Measurements from ENCODE around the gene STYX.

The STYX gene

DNA sequence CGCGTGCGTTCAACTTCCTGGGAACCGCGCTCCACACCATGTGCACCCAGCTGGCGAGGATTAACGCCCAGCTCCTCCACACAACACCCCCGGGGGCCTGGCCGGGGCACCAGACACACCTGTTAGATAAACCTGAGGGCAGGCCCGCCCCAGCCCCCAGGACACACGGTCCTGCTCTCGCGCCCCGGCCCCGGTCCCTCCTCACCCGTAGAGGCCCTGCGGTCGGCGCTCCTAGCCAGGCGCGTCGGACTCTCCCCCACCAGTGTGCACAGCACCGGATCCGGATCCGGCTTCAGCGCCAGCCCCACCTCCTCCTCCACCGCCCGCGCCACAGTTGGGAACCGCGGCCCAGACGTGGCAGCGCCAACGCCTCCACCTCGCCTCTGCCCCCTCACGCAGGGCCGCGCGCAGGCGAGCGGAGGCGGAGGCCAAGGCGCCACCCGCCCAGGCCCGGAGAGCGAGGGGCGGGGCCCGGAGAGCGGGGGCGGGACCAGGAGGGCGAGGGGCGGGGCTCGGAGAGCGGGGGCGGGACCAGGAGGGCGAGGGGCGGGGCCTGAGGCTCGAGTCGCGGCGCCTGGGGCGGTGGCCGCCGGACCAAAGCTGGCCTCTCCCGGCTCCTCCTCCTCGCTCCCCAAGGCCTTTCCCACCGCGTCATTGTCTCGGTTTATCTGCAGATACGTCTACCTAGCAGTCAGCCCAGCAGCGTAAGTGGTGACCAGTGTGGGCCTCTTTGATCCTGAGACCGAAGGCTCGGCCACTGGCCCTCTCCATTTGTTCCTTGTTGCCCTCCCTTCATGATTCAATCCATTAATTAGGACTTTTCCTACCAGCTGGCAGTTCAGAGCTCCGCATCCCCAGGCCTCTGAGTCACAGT, 61.5 kb downstream of the STYX start, which contains the start of gene GNPNAT1:
TSS of gene GNPNAT1 (minus strand) at position 385 of the 874 bp plus-strand sequence. CDS start 6,957 bp downstream, outside the sequence.
- Histone ChIP-seq H3K79me2 (peaks cover 3% of the 10 kb centered on the region), H2AFZ (peak within 1 kb of the TSS; percentile 99), H3K4me2 (ENCODE audit: low read length) (peak within 1 kb of the TSS; percentile 72), H3K9ac (peak within 1 kb of the TSS; percentile 63), H3K27ac (peak within 1 kb of the TSS; percentile 79), H3K4me1 (peaks cover 3% of the 10 kb centered on the region), H3K9me3 (ENCODE audit: control insufficient read depth, low read length) (no peaks in the 10 kb centered on the region), H3K27me3 (ENCODE audit: control insufficient read depth, insufficient read depth, low read length) (no peaks in the 10 kb centered on the region), H3K4me3 (ENCODE audit: low read depth, low read length) (peak within 1 kb of the TSS; percentile 83), H3K36me3 (ENCODE audit: control insufficient read depth, insufficient read depth, low read length) (no peaks in the 10 kb centered on the region)
- TF ChIP-seq, protein P1, sequence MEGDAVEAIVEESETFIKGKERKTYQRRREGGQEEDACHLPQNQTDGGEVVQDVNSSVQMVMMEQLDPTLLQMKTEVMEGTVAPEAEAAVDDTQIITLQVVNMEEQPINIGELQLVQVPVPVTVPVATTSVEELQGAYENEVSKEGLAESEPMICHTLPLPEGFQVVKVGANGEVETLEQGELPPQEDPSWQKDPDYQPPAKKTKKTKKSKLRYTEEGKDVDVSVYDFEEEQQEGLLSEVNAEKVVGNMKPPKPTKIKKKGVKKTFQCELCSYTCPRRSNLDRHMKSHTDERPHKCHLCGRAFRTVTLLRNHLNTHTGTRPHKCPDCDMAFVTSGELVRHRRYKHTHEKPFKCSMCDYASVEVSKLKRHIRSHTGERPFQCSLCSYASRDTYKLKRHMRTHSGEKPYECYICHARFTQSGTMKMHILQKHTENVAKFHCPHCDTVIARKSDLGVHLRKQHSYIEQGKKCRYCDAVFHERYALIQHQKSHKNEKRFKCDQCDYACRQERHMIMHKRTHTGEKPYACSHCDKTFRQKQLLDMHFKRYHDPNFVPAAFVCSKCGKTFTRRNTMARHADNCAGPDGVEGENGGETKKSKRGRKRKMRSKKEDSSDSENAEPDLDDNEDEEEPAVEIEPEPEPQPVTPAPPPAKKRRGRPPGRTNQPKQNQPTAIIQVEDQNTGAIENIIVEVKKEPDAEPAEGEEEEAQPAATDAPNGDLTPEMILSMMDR (IDR thresholded peaks at IDR 0.05) = no peak

DNA sequence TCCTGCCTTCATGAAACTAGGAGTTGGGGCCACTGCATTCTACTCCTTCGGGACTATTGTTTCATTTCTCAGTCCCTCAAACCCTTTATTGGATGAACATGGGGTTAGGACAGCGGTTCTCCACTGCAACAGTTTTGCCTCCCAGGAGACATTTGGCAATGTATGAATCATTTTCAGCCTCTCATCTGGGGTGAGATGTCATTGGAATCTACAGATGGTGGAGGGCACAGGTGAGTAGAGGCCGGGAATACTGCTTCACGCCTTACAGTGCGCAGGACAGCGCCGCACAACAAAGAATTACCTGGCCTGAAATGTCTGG, 62.1 kb downstream of the STYX start:
- peak overlapping the region; percentile 79 for H3K27ac ChIP-seq
- H3K9ac ChIP-seq = no peak overlapping the region
- peak overlapping the region; percentile 37 for H3K4me3 ChIP-seq (ENCODE audit: low read depth, low read length)
- peak overlapping the region; percentile 36 for H3K4me2 ChIP-seq (ENCODE audit: low read length)
- TF ChIP-seq, protein P1 (IDR thresholded peaks at IDR 0.05) = no peak
- peak overlapping the region; percentile 99 for H2AFZ ChIP-seq
- H3K36me3 ChIP-seq (ENCODE audit: control insufficient read depth, insufficient read depth, low read length) = no peaks in the 10 kb centered on the region
- H3K27me3 ChIP-seq (ENCODE audit: control insufficient read depth, insufficient read depth, low read length) = no peaks in the 10 kb centered on the region
- H3K9me3 ChIP-seq (ENCODE audit: control insufficient read depth, low read length) = no peaks in the 10 kb centered on the region
- H3K79me2 ChIP-seq = peaks cover 3% of the 10 kb centered on the region
- peaks cover 3% of the 10 kb centered on the region for H3K4me1 ChIP-seq

DNA sequence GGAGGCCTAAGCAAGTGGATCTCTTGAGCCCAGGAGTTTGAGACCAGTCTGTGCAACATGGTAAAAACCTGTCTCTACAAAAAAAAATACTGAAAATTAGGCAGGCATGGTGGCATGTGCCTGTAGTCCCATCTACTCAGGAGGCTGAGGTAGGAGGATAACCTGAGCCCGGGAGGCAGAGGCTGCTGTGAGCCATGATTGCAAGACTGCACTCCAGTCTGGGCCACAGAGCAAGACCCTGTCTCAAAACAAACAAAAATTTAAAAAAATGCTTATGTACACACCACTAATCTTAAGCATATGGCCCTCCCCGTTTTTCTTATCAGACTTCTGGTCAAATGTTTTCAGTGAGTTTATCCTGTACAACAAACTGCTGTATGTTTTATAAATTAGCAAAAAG, 63.1 kb downstream of the STYX start:
- Histone ChIP-seq H3K27me3 (ENCODE audit: control insufficient read depth, insufficient read depth, low read length) (no peaks in the 10 kb centered on the region), H3K27ac (no peak overlapping the region), H2AFZ (no peak overlapping the region), H3K9me3 (ENCODE audit: control insufficient read depth, low read length) (no peaks in the 10 kb centered on the region), H3K79me2 (peaks cover 3% of the 10 kb centered on the region), H3K9ac (no peak overlapping the region), H3K4me2 (ENCODE audit: low read length) (no peak overlapping the region), H3K4me3 (ENCODE audit: low read depth, low read length) (no peak overlapping the region), H3K4me1 (peaks cover 3% of the 10 kb centered on the region), H3K36me3 (ENCODE audit: control insufficient read depth, insufficient read depth, low read length) (no peaks in the 10 kb centered on the region)
- TF ChIP-seq, protein P1 (IDR thresholded peaks at IDR 0.05) = no peak

DNA sequence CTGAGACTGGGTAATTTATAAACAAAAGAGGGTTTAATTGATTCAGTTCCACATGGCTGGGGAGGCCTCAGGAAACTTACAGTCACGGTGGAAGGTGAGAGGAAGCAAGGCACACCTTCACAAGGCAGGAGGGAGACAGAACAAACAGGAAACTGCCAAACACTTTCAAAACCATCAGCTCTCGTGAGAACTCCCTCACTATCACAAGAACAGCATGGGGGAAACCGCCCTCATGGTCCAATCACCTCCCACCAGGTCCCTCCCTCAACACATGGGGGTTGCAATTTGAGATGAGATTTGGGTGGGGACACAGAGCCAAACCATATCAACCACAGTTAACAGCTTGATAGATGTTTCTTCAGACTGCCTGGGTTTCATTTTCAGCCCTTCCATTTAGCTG, 67.7 kb downstream of the STYX start:
- no peak overlapping the region for H3K4me2 ChIP-seq (ENCODE audit: low read length)
- no peaks in the 10 kb centered on the region for H3K27me3 ChIP-seq (ENCODE audit: control insufficient read depth, insufficient read depth, low read length)
- no peak overlapping the region for H2AFZ ChIP-seq
- TF ChIP-seq, protein P1 (IDR thresholded peaks at IDR 0.05) = no peak
- H3K9me3 ChIP-seq (ENCODE audit: control insufficient read depth, low read length) = no peaks in the 10 kb centered on the region
- no peaks in the 10 kb centered on the region for H3K36me3 ChIP-seq (ENCODE audit: control insufficient read depth, insufficient read depth, low read length)
- H3K79me2 ChIP-seq = no peaks in the 10 kb centered on the region
- H3K27ac ChIP-seq = no peak overlapping the region
- H3K4me3 ChIP-seq (ENCODE audit: low read depth, low read length) = no peak overlapping the region
- H3K9ac ChIP-seq = no peak overlapping the region
- H3K4me1 ChIP-seq = no peaks in the 10 kb centered on the region

DNA sequence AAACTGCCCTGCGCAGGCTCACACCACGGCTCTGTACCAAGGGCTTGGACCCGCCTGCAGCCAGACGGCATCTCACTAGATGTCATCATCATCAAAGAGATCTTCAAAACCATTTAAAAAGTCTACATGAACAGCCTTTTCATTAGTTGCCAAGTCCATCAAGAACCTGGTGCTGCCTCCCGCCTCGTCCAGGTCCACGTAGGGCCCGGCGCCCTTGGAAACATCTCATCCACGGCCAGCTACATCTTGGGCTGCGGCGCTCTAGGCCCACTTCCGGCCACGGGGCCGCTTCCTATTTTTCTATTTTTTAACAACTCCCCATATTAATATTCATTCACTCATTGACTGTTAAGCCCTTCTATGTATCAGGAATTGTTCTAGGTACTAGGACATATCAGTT, 68.9 kb downstream of the STYX start:
- Histone ChIP-seq H3K9me3 (ENCODE audit: control insufficient read depth, low read length) (no peaks in the 10 kb centered on the region), H3K79me2 (no peaks in the 10 kb centered on the region), H3K27ac (no peak overlapping the region), H3K4me1 (no peaks in the 10 kb centered on the region), H3K36me3 (ENCODE audit: control insufficient read depth, insufficient read depth, low read length) (no peaks in the 10 kb centered on the region), H3K27me3 (ENCODE audit: control insufficient read depth, insufficient read depth, low read length) (no peaks in the 10 kb centered on the region), H3K9ac (no peak overlapping the region), H3K4me2 (ENCODE audit: low read length) (no peak overlapping the region), H2AFZ (no peak overlapping the region), H3K4me3 (ENCODE audit: low read depth, low read length) (no peak overlapping the region)
- TF ChIP-seq, protein P1 (IDR thresholded peaks at IDR 0.05) = no peak

All from parathyroid adenoma (tissue), 2 donors.